ENCODE results near the gene FOCAD. TPM values are rescaled to one million over a fixed set of nuclear protein-coding genes. Genes with fewer than 3 reads are reported as not detected.
A peak's percentile ranks its signal among the peaks of the same experiment; 100 is the strongest.

FOCAD gene
- total RNA-seq, 1 donor from 2014 or later = 28.7 TPM

DNA sequence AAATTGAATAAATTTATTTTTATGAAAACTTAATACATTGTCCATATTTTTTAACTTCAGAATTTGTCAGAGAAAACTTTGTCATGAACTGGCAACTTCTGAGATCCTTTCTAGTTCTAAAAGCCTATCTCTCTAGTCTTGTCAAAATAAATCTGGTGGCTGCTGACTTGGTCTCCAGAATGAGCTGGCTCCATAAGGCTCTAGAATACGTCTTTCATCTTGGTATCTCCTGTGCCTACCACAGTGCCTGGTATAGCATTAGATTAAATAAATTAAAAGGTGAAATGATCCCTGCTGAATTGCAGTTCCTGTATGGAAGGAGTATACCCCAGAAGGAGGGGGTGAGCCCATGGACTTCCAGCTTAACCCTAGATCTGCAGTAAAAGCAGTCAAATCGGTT is 2.6 kb upstream of the FOCAD start:
- TF ChIP-seq, protein P1, sequence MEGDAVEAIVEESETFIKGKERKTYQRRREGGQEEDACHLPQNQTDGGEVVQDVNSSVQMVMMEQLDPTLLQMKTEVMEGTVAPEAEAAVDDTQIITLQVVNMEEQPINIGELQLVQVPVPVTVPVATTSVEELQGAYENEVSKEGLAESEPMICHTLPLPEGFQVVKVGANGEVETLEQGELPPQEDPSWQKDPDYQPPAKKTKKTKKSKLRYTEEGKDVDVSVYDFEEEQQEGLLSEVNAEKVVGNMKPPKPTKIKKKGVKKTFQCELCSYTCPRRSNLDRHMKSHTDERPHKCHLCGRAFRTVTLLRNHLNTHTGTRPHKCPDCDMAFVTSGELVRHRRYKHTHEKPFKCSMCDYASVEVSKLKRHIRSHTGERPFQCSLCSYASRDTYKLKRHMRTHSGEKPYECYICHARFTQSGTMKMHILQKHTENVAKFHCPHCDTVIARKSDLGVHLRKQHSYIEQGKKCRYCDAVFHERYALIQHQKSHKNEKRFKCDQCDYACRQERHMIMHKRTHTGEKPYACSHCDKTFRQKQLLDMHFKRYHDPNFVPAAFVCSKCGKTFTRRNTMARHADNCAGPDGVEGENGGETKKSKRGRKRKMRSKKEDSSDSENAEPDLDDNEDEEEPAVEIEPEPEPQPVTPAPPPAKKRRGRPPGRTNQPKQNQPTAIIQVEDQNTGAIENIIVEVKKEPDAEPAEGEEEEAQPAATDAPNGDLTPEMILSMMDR (IDR thresholded peaks at IDR 0.05) = no peak
- no peak overlapping the region for H3K4me3 Mint-ChIP-seq (ENCODE audit: unreplicated experiment)
- H3K27me3 Mint-ChIP-seq (ENCODE audit: low read depth) = no peaks in the 10 kb centered on the region
- no peak overlapping the region for H3K27ac Mint-ChIP-seq (ENCODE audit: unreplicated experiment)
- peaks cover 32% of the 10 kb centered on the region for H3K4me1 Mint-ChIP-seq (ENCODE audit: low read depth)
- no peaks in the 10 kb centered on the region for H3K36me3 Mint-ChIP-seq (ENCODE audit: low read depth)
- no peak for DNase-seq (ENCODE audit: low spot score)
- H3K9me3 Mint-ChIP-seq (ENCODE audit: low read depth) = peaks cover 4% of the 10 kb centered on the region

DNA sequence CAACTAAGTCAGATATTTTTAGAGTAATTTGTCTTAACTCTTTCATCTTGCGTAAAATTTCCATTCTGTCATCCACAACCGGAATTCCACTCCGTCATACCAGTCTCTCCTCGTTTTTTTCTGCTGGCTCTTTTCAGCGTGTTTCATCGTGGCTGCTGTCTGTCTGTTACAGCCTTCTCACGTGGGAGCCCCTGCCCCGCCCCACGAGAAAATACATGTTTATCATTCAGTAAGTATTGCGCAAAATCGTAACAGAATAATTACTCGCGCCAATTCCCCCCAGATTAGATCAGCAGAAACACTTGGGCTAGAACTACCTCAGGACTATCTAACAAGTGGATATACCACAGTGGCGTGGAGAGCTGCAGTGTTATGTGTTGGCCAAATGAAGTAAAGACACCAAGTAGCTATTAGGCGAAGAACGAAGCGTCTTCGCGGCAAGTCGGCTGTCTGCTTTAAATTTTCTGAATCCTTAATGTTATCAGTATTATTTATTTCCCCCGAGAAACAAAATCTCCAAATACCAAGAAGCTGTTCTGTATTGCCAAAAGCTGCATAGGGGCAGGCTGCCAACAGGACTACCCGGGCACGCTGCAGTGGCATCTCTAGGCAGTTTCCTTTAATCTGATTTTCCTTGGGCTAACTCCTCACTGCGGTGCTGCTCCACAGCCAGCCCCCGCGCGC is 566 bp upstream of the FOCAD start:
- H3K4me3 Mint-ChIP-seq (ENCODE audit: unreplicated experiment) = peak overlapping the region; percentile 88
- H3K36me3 Mint-ChIP-seq (ENCODE audit: low read depth) = no peaks in the 10 kb centered on the region
- DNase-seq (ENCODE audit: low spot score) = no peak
- TF ChIP-seq, protein P1 (IDR thresholded peaks at IDR 0.05) = no peak
- H3K27ac Mint-ChIP-seq (ENCODE audit: unreplicated experiment) = peak overlapping the region; percentile 89
- no peaks in the 10 kb centered on the region for H3K27me3 Mint-ChIP-seq (ENCODE audit: low read depth)
- no peaks in the 10 kb centered on the region for H3K9me3 Mint-ChIP-seq (ENCODE audit: low read depth)
- peaks cover 31% of the 10 kb centered on the region for H3K4me1 Mint-ChIP-seq (ENCODE audit: low read depth)

DNA sequence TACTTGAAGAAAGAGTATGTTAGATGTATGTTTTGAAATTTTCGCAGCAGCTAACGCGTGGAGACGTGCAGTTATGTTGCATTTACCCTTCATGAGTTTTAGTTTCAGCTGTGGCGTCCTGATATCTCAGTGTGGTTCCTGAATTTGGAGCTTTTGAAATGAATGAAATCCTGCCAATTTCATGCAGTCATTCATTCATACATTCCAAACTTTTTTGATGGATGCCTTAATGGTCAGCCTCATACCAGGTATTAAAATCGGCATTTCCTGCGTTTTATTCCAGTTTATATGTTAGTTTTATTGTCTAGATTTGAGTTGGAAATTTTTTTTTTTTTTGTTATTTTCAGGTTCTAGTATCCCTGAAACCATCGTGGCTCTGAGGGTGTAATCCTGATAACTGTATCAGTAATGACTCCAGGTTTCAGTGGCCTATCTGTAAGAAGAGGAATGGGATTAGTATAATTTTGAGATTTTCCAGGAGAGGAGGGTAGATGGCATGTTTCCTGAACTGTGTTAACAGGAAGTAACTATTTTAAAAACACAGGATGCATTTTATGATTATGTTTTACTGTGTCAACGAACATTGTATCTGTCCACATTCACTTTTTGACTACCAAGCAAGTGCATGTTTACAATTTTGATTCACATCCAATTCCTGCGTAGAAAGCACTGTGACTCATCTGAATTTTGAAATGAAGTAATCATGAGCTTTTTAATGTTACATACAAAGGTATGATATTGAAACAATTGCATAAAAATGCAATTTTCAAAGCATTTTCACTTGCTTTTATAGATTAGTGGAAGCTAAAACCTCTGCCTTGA is 1.0 kb downstream of the FOCAD start:
- Mint-ChIP-seq H3K9me3 (ENCODE audit: low read depth) (no peaks in the 10 kb centered on the region), H3K27ac (ENCODE audit: unreplicated experiment) (peak overlapping the region; percentile 95), H3K27me3 (ENCODE audit: low read depth) (no peaks in the 10 kb centered on the region), H3K4me1 (ENCODE audit: low read depth) (peaks cover 23% of the 10 kb centered on the region), H3K36me3 (ENCODE audit: low read depth) (no peaks in the 10 kb centered on the region), H3K4me3 (ENCODE audit: unreplicated experiment) (peak overlapping the region; percentile 88)
- TF ChIP-seq, protein P1 (IDR thresholded peaks at IDR 0.05) = no peak
- DNase-seq (ENCODE audit: low spot score) = no peak

DNA sequence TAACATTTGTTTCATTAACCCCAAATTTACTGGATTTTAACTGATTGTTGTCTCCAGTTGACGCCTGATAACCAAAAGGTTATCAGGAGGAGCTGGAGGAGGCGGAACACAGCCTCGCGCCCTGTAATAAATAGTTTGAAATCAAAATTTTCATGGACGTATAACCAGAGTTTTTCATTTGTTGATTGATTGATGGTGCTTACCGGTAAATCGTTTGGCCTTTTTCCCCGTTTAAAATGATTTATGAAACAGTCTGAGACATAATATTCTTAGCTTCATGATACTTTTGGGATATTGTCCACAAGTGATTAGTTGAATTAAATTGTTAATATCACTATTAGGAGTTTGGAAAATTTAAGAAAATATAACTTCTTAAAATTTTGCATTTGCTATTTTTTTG is 1.7 kb downstream of the FOCAD start:
- Mint-ChIP-seq H3K27ac (ENCODE audit: unreplicated experiment) (peak overlapping the region; percentile 95), H3K9me3 (ENCODE audit: low read depth) (no peaks in the 10 kb centered on the region)

DNA sequence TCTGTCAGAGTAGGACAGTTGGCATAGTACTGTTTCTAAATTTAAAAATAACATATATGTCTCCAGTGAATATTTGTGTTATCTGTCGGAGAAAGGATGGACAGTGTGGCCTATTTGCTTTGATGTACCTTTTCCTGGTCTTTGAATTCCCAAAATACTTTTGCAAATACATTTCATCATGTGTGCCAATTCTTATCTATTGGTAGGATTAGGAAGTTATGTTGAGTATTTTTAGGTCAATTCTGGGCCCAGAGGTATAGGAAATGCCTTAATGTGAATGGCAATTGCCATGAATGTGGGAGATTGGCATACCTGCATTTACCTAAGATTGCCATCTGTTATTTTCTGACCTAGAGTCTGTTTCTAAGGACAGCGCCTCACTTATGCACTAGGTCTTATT is 5.8 kb downstream of the FOCAD start:
- Mint-ChIP-seq H3K4me1 (ENCODE audit: low read depth) (peaks cover 20% of the 10 kb centered on the region), H3K36me3 (ENCODE audit: low read depth) (no peaks in the 10 kb centered on the region), H3K9me3 (ENCODE audit: low read depth) (no peaks in the 10 kb centered on the region), H3K4me3 (ENCODE audit: unreplicated experiment) (no peak overlapping the region), H3K27ac (ENCODE audit: unreplicated experiment) (no peak overlapping the region), H3K27me3 (ENCODE audit: low read depth) (no peaks in the 10 kb centered on the region)
- TF ChIP-seq, protein P1 (IDR thresholded peaks at IDR 0.05) = no peak
- DNase-seq (ENCODE audit: low spot score) = no peak

More for the DNA sequence above, 1.7 kb downstream of the FOCAD start:
- DNase-seq (ENCODE audit: low spot score) = no peak
- peaks cover 23% of the 10 kb centered on the region for H3K4me1 Mint-ChIP-seq (ENCODE audit: low read depth)
- H3K27me3 Mint-ChIP-seq (ENCODE audit: low read depth) = no peaks in the 10 kb centered on the region
- TF ChIP-seq, protein P1 (IDR thresholded peaks at IDR 0.05) = no peak
- no peaks in the 10 kb centered on the region for H3K36me3 Mint-ChIP-seq (ENCODE audit: low read depth)
- no peak overlapping the region for H3K4me3 Mint-ChIP-seq (ENCODE audit: unreplicated experiment)

Measured in chondrocyte (in vitro differentiated cells).